Mononuclear cell (primary cell): ENCODE measurements around the gene SART3. TPM values are rescaled to one million over a fixed set of nuclear protein-coding genes. Genes with fewer than 3 reads are reported as not detected.
"Not testable (repeated sequence)": the region's sequence is repeated elsewhere in the genome, so short reads cannot be mapped to it uniquely, and the experiment has no call there.

Source experiments
- H3K27me3 ChIP-seq: 2 replicates; pipeline ENCODE4 v1.6.0; 2011; ENCODE audit warnings: low read length, control low read depth; ENCODE audit not compliant: insufficient read depth
- H3K4me1 ChIP-seq: 2 replicates; pipeline ENCODE4 v1.5.1; 2011; ENCODE audit warnings: mild to moderate bottlenecking, low read length, control low read depth; ENCODE audit not compliant: insufficient read depth
- H3K4me3 ChIP-seq: 2 replicates; pipeline ENCODE4 v1.5.1; 2011; ENCODE audit warnings: mild to moderate bottlenecking, low read length, moderate library complexity
- H3K9me3 ChIP-seq: 2 replicates; pipeline ENCODE4 v1.5.1; 2011; ENCODE audit warnings: low read depth, mild to moderate bottlenecking, control low read depth, low read length
- total RNA-seq: library from RNA; depleted of rRNA; stranded (reverse); fragments of >200 nt; gene quantifications from one replicate; pipeline ENCODE4 v1.2.3, GENCODE V29; 2012

SART3 gene
- total RNA-seq, 1 donor = 102 TPM

DNA sequence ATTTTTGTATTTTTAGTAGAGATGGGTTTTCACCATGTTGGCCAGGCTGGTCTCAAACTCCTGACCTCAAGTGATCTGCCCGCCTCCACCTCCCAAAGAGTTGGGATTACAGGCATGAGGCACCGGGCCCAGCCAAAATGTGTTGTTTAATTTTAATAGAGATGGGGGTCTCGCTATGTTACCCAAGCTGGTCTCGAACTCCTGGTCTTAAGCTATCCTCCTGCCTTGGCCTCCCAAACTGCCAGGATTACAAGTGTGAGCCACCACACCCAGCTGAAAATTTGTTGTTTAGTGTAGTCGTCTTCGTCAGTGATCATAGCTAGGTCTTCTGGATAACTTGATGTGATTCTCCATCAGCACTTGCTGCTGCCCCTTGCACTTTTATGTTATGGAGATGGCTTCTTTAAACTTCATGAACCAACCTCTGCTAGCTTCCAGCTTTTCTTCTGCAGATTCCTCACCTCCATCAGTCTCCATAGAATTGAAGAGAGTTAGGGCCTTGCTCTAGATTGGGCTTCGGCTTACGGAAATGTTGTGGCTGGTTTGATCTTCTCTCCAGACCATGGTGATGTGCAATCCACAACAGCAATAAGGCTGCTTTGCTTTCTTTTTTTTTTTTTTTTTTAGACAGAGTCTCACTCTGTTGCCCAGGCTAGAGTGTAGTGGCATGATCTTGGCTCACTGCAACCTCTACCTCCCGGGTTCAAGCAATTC lies 14.4 kb upstream of the SART3 start:
- H3K9me3 ChIP-seq = no peaks in the 10 kb centered on the region

DNA sequence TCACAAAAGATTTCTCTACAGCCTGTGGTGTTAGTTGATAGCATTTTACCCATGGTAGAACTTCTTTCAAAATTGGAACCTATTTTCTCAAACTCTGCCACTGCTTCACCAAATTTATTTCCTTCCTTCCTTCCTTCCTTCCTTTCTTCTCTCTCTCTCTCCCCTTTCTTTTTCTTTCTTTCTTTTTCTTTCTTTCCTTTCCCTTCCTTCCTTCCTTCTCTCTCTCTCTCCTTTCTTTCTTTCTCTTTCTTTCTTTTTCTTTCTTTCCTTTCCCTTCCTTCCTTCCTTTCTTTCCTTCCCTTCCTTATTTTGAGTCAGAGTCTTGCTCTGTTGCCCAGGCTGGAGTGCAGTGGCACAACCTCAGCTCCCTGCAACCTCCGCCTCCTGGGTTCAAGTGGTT lies 13.3 kb upstream of the SART3 start:
- not testable (repeated sequence) for H3K27me3 ChIP-seq, H3K4me3 ChIP-seq, H3K9me3 ChIP-seq
- peaks cover 15% of the 10 kb centered on the region for H3K4me1 ChIP-seq

More for the DNA sequence above, 14.4 kb upstream of the SART3 start:
- H3K27me3 ChIP-seq = no peaks in the 10 kb centered on the region
- no peak overlapping the region for H3K4me3 ChIP-seq
- H3K4me1 ChIP-seq = peaks cover 7% of the 10 kb centered on the region

DNA sequence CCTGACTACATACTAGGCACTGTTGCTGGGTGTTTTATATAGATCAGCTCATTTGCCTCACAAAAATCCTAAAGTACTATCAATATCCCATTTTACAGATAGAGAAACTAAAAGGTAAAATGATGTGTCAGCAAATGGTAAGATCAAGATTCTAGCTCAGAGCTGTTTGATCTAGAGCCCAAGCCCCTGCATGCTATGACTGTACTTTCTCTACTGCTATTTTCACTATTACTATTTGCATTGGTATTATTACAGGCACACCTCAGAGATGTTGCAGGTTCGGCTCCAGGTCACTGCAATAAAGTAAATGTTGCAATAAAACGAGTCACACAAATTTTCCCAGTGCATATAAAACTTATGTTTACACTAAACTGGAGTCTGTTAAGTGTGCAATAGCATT lies 12.3 kb upstream of the SART3 start:
- Histone ChIP-seq H3K4me1 (peaks cover 21% of the 10 kb centered on the region), H3K27me3 (no peaks in the 10 kb centered on the region), H3K4me3 (no peak overlapping the region), H3K9me3 (no peaks in the 10 kb centered on the region)

DNA sequence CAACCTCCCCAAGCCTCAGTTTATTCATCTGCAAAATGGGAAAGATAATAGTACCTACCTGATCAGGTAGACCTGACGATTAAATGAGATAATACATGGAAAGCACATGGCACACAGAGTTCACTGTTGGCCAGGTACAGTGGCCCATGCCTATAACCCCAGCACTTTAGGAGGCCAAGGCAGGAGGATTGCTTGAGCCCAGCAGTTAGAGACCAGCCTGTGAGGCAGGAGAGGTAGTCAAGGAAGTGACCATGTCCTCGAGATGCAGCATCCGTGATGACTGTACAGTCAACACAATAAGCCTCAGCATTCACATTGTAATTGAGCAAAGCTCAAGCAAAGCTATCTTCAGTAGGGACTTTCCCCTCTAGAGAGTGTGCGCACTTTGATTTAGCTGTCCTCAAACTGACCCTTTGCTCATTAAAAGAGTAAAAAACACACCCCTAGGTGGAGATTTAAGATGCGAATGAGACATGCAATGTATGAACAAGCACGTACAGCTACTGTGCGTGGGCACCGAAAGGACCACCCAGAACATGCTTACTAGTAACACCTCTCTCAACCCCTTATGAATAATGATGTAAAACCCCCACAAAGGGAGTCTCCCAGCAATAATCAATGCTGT lies 11.3 kb upstream of the SART3 start:
- H3K9me3 ChIP-seq = no peaks in the 10 kb centered on the region
- H3K4me1 ChIP-seq = peaks cover 32% of the 10 kb centered on the region
- H3K4me3 ChIP-seq = no peak overlapping the region
- H3K27me3 ChIP-seq = no peaks in the 10 kb centered on the region

DNA sequence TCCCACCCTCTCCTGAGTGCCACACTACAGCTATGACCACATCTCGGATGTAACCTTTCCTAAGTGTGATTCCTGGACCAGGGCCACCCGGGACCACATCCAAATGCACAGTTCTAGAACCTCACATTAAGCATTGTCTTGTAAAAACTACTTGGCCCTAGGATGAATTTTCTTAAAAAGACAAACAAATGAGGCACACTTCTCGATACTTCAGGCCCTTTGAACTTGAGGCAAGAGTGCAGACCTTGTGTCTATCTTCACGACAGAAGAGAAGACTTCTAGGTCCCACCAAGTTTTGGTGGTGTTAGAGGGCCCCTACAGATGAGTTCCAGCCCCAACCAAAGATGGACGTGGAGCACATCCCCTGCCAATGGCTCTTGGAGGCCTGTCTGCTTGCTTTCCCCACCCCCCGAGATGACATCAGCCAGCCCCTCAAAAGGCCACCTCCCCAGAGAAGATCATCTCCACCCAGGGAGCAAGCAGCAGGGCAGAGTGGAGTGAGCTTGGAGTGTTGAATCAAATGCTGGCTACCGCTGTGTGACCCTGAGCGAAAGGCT lies 10.7 kb upstream of the SART3 start:
- Histone ChIP-seq H3K4me1 (peaks cover 37% of the 10 kb centered on the region), H3K27me3 (no peaks in the 10 kb centered on the region), H3K9me3 (no peaks in the 10 kb centered on the region), H3K4me3 (no peak overlapping the region)

DNA sequence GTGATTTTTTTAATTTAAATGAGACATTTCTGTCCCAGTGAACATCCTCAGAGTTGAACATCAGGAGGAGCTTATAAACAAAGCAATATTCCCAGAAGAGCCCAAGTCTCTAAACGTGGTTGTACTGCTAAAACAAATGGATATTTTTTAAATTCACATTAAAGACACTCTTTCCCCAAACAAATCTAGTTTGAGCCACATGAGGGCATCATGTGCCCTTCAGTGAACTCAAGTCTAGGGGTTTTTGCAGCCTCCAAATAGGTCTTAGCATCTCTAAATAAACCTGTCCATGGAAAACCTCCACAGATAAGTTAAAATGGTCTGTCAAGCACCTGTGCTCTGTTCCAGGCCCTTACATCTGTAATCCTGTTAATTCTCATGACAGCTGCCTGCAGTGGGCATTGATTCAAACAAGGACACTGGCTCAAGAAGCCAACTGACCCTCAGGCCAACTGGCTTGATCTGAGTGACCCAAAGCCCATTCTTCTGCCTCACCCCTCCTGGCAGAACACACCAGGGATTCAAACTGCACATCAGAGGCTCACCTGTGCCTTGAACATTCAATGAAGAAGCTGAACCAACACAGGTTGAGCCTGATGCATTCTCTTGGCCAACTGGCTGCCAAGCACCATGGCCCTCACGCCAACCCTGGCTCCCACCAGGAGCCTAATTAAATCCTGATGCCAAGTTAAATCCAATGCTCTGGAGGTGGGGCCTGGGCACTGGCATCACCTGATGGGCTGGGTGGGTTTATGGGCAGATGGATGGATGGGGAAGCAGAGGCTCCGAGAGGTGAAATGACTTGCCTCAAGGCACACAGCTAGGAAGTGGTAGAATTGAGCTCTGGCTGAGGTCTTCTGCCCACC lies 10.0 kb upstream of the SART3 start:
- peaks cover 45% of the 10 kb centered on the region for H3K4me1 ChIP-seq
- no peak overlapping the region for H3K4me3 ChIP-seq
- H3K27me3 ChIP-seq = no peaks in the 10 kb centered on the region
- no peaks in the 10 kb centered on the region for H3K9me3 ChIP-seq

DNA sequence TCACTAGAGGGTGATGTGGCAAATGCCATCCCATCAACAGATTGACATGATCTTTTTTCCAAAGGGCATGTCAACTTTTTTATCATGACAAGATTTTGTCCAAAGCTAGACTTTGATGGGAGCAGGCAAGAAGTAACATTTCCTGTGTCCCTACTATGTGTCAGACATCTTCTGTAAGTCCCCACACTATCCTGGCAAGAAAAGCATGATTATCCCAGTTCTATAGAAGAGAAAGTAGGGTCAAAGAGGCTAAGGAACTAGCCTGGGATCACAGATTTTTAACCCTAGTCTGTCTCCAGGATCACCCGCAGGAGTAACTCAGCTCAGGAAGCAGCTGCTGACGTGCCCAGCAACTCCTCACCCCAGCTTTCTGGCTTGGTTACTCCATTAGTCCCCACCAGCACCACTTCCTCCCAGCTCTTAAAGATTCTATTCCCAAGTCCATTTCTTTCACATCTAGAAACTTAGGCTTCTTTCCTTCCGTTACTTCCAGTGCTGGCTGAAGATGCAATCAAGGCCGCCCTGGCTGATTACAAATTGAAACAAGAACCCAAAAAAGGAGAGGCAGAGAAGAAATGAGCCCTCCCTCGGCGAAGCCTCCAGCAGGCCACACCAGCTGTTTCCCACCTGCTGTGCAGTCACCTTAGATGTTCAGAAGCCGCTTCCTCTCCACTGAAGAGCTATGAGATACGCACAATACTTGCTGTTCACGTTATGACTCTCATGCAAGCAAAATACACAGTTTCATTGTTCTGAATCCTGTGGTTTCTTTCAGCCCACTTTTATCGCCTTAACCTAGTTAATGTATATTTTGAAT lies 7.6 kb upstream of the SART3 start:
- Histone ChIP-seq H3K4me1 (peaks cover 53% of the 10 kb centered on the region), H3K9me3 (no peaks in the 10 kb centered on the region), H3K4me3 (no peak overlapping the region), H3K27me3 (no peaks in the 10 kb centered on the region)

DNA sequence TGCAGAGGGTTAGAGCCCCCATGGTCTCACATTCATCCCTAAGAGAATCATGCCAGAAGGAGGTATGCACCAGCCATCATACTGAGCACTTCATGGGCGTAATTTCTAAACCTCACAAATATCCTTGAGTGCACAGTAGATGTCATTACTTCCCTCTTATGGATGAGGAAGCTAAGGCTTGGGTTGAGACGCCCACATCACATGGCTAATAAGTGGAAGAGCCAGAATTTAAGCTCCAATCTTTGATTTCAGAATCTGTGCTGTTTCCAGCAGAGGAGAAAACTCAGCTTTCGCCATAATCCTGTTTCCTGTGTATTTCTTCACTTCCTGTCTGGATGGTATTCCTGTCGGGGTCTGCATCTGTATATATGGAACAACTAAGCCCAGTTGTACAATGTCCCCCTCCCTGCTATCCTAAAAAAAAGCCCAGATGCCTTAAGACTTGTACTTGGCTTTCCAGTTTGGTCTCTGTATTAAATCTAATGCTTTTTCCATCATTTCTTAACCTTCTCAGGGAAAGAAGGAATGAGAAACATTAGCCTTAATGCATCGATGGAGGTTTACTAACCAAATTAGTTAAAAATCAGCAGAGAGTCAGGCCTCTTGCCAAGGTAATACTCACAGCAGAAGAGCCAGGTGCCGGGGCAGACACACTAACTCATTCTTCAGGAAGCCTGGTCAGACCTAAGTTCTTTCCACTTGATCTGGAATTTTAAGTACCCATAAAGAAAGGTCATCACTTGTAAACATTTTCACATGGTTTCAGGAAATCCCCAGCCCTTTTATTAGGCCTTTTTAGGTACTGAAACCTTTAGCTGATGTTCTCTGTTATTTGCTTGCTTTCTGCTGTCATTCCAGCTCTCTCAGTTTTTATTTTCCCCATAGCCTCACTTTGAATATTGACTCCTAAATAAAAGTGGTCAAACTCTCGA lies 6.7 kb upstream of the SART3 start:
- no peaks in the 10 kb centered on the region for H3K27me3 ChIP-seq
- no peak overlapping the region for H3K4me3 ChIP-seq
- H3K4me1 ChIP-seq = peaks cover 61% of the 10 kb centered on the region
- H3K9me3 ChIP-seq = no peaks in the 10 kb centered on the region

DNA sequence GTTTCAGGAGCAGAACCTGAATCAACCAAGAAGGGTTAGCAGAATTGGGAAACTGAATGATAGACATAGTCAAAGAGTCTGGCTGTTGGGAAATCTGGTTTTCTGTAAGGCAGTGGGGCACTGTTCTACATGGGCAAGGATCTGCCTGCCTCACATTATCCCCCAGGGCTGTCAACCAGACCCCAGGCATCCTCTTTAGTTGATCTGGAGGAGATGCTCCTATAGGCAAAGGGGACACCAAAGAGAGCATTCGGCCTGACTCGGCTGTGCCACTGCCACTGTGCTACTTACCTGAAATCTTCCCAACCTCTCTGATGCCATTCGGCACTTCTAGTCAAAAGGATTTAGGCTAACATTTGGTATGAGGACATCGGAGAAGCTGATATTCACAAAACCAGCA lies 5.5 kb upstream of the SART3 start:
- Histone ChIP-seq H3K4me3 (no peak overlapping the region), H3K4me1 (peaks cover 65% of the 10 kb centered on the region), H3K27me3 (no peaks in the 10 kb centered on the region), H3K9me3 (no peaks in the 10 kb centered on the region)

DNA sequence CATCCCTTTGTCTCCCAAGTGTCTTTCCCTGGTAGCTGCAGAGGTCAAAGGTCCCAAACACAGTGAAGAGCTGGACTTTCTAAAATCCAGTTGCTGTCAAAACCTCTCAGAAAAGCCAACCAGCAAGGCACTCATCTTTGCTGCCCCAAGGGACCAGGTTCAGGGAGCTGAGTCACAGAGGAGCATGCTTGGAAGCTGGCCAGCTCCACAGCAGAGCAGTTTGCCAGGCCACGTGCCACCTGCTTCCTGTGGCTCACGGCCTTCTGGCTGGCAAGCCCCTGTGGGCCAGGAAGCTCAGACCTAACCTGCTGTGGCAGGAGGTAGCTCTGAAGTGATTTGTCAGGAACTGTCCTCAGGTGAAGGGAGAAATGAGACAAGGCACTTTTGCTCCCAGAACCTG lies 5.0 kb upstream of the SART3 start:
- H3K9me3 ChIP-seq = no peaks in the 10 kb centered on the region

DNA sequence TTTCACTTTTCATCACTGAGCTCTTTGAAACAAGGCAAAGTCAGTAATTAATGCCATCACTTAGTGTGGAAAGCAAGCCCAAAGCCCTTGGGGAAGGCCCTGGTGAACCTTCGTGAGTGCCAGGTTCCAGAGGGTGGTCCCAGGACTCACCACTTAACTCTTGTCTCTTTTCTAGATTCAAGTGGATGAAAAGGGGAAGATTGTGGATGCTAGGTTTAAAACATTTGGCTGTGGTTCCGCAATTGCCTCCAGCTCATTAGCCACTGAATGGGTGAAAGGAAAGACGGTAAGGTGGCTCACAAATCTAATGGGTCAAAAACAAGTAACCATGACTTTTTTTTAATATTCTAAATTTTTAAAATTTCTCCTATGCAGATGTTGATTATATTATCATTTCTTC lies 4.2 kb upstream of the SART3 start:
- H3K4me3 ChIP-seq = no peak overlapping the region
- no peaks in the 10 kb centered on the region for H3K27me3 ChIP-seq
- no peaks in the 10 kb centered on the region for H3K9me3 ChIP-seq
- H3K4me1 ChIP-seq = peaks cover 63% of the 10 kb centered on the region

More for the DNA sequence above, 5.0 kb upstream of the SART3 start:
- Histone ChIP-seq H3K4me3 (no peak overlapping the region), H3K4me1 (peaks cover 62% of the 10 kb centered on the region), H3K27me3 (no peaks in the 10 kb centered on the region)

DNA sequence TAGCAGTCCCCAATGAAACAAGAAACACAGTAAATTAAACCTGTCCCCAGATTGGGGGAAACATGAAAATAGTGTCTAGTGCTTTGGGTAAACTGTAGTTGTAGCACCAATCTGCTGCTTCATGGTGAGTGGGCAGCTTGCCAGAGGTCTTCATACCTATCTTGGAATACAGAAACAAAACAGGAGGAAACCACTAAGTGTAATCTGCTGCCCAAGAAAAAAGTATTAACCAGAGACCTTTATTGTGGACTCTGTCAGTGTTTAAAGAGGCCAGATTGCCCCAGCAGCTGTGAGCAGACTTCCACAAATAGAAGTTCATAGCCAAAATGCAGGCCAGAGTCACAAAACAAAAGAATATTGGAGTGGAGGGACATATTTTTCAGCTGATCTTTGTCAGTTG lies 3.8 kb upstream of the SART3 start:
- Histone ChIP-seq H3K4me3 (no peak overlapping the region), H3K9me3 (no peaks in the 10 kb centered on the region), H3K27me3 (no peaks in the 10 kb centered on the region), H3K4me1 (peaks cover 63% of the 10 kb centered on the region)

DNA sequence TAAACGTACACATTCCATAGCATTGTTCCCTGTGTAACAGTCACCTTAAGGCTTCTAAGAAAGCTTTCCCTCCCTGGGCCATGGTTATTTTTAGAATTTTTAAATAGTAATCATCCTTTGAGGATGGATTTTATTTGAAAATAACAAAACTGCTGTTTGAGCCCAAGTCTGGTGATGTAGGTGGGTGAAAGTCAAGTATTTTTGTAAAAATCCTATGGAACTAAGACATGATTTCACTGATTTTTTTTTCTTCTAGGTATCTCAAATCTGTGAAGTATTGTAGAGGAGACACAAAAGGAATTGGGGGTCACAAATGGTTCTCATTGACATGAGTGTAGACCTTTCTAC lies 2.8 kb upstream of the SART3 start:
- Histone ChIP-seq H3K9me3 (no peaks in the 10 kb centered on the region), H3K27me3 (no peaks in the 10 kb centered on the region), H3K4me3 (no peak overlapping the region), H3K4me1 (peaks cover 63% of the 10 kb centered on the region)
